ENCODE data around the gene CRX. TPM values are rescaled to one million over a fixed set of nuclear protein-coding genes. Genes with fewer than 3 reads are reported as not detected.
"Not testable (repeated sequence)": the region's sequence is repeated elsewhere in the genome, so short reads cannot be mapped to it uniquely, and the experiment has no call there.

The CRX gene
- total and polyA plus RNA-seq, 2 donors (not counting 1 experiment from before 2014, with no cell fraction given), result not detected

- CTCF ChIA-PET; H3K4me3 ChIP-seq (ENCODE audit: control extremely low read depth in 1 of 5, extremely low read depth in 1 of 5, insufficient read depth in 1 of 5, low read depth in 2 of 5, low read length in 4 of 5); H3K4me1 Mint-ChIP-seq; H3K9me3 ChIP-seq (ENCODE audit: control extremely low read depth in 1 of 3, control insufficient read depth in 2 of 3, insufficient read depth in 1 of 3, low read length in 2 of 3); H3K4me3 Mint-ChIP-seq; H3K27ac ChIP-seq (ENCODE audit: low read length in 2 of 2); H3K9ac ChIP-seq (ENCODE audit: low read length); ATAC-seq (ENCODE audit: low read depth); POLR2A ChIA-PET; H3K36me3 ChIP-seq (replicated peaks in 1 of 2; ENCODE audit: control extremely low read depth in 1 of 2, control insufficient read depth in 1 of 2, extremely low read depth in 1 of 2, insufficient read depth in 2 of 2, low read length in 1 of 2); H3K4me1 ChIP-seq (ENCODE audit: control insufficient read depth in 2 of 2, insufficient read depth in 2 of 2, low read length in 2 of 2); intact Hi-C loops (cut with micrococcal nuclease); H3K79me2 ChIP-seq (ENCODE audit: control insufficient read depth, insufficient read depth, low read length); DNase-seq; H4K20me1 ChIP-seq (ENCODE audit: control insufficient read depth, insufficient read depth, low read length, poor library complexity, severe bottlenecking); H2AFZ ChIP-seq (ENCODE audit: insufficient read depth, low read depth, low read length, poor library complexity, severe bottlenecking); H3K4me2 ChIP-seq (replicated peaks; ENCODE audit: low read depth, low read length, poor library complexity, severe bottlenecking); H3K9me3 Mint-ChIP-seq (ENCODE audit: insufficient read depth): not testable (repeated sequence)
- 88% methylated on average over 1 of the region's 1 CpG for WGBS (ENCODE audit: insufficient coverage)
- H3K27me3 ChIP-seq (replicated peaks in 1 of 4; ENCODE audit: control extremely low read depth in 1 of 4, control insufficient read depth in 3 of 4, insufficient read depth in 4 of 4, low read length in 3 of 4), result peaks cover 0 to 26% (median 4%) of the 10 kb centered on the region in 4 experiments
- H3K27me3 Mint-ChIP-seq, result peaks cover 43% of the 10 kb centered on the region
- peak overlapping the region; percentile 37 for H3K27ac Mint-ChIP-seq
These were observed 3.5 kb upstream of the CRX start for GRCh38 chr19:47818221-47818620.

- Mint-ChIP-seq H3K27me3 (peaks cover 43% of the 10 kb centered on the region), H3K4me3 (no peak overlapping the region), H3K9me3 (ENCODE audit: insufficient read depth) (no peaks in the 10 kb centered on the region), H3K4me1 (peaks cover 4% of the 10 kb centered on the region), H3K27ac (no peak overlapping the region)
- no peak overlapping the region for H3K9ac ChIP-seq (ENCODE audit: low read length)
- ATAC-seq (ENCODE audit: low read depth) (no peak), DNase-seq (peak; percentile 44)
- no peak overlapping the region for H3K4me2 ChIP-seq (replicated peaks; ENCODE audit: low read depth, low read length, poor library complexity, severe bottlenecking)
- CTCF ChIA-PET, result no interaction called here
- H3K4me3 ChIP-seq (ENCODE audit: control extremely low read depth in 1 of 5, extremely low read depth in 1 of 5, insufficient read depth in 1 of 5, low read depth in 2 of 5, low read length in 4 of 5), result no peak overlapping the region
- no peaks in the 10 kb centered on the region for H4K20me1 ChIP-seq (ENCODE audit: control insufficient read depth, insufficient read depth, low read length, poor library complexity, severe bottlenecking)
- TF ChIP-seq CTCF (IDR thresholded peaks at IDR 0.05) (no peak), EZH2 (IDR thresholded peaks at IDR 0.05; ENCODE audit: borderline replicate concordance, insufficient read depth, low read depth, low read length, poor library complexity, severe bottlenecking) (no peak)
- peak overlapping the region; percentile 10 for H2AFZ ChIP-seq (ENCODE audit: insufficient read depth, low read depth, low read length, poor library complexity, severe bottlenecking)
- POLR2A ChIA-PET, result no interaction called here
- H3K27me3 ChIP-seq (replicated peaks in 1 of 4; ENCODE audit: control extremely low read depth in 1 of 4, control insufficient read depth in 3 of 4, insufficient read depth in 4 of 4, low read length in 3 of 4), result peaks cover 0 to 26% (median 4%) of the 10 kb centered on the region in 4 experiments
- peaks cover 8 to 10% of the 10 kb centered on the region in 2 donors for H3K4me1 ChIP-seq (ENCODE audit: control insufficient read depth in 2 of 2, insufficient read depth in 2 of 2, low read length in 2 of 2)
- H3K36me3 ChIP-seq (replicated peaks in 1 of 2; ENCODE audit: control extremely low read depth in 1 of 2, control insufficient read depth in 1 of 2, extremely low read depth in 1 of 2, insufficient read depth in 2 of 2, low read length in 1 of 2), result no peaks in the 10 kb centered on the region
- H3K27ac ChIP-seq (ENCODE audit: low read length in 2 of 2), result no peak overlapping the region
- intact Hi-C loops (cut with micrococcal nuclease), result no loop called here
- H3K9me3 ChIP-seq (ENCODE audit: control extremely low read depth in 1 of 3, control insufficient read depth in 2 of 3, insufficient read depth in 1 of 3, low read length in 2 of 3), result no peaks in the 10 kb centered on the region
- no peaks in the 10 kb centered on the region for H3K79me2 ChIP-seq (ENCODE audit: control insufficient read depth, insufficient read depth, low read length)
- WGBS (ENCODE audit: insufficient coverage), result 7% methylated on average over 7 of the region's 10 CpGs
These were observed 1.9 kb upstream of the CRX start for GRCh38 chr19:47819858-47820257.

Measured in B cell (primary cell).